Brain microvascular endothelial cell (primary cell): ENCODE results near the gene LSAMP.

ENCODE experiments used
- DNase-seq: peaks from one replicate; pipeline ENCODE4 v3.0.0-alpha.2; 2020
- H3K27ac ChIP-seq: fragments of 250-450 bp; sonication (Bioruptor Pico); 2 replicates; pipeline ENCODE4 v1.5.1; 2020; ENCODE audit warnings: mild to moderate bottlenecking, moderate library complexity
- H3K27me3 ChIP-seq: fragments of 250-450 bp; sonication (Bioruptor Pico); replicated peaks from 2 replicates; pipeline ENCODE4 v1.5.1; 2020; ENCODE audit warnings: mild to moderate bottlenecking
- H3K36me3 ChIP-seq: fragments of 250-450 bp; sonication (Bioruptor Pico); replicated peaks from 2 replicates; pipeline ENCODE4 v1.5.1; 2020; ENCODE audit warnings: mild to moderate bottlenecking
- H3K4me3 ChIP-seq: 2 replicates; pipeline ENCODE4 v1.5.1; 2011; ENCODE audit warnings: low read depth, mild to moderate bottlenecking, control low read depth, low read length, moderate library complexity
- CTCF ChIP-seq: IDR thresholded peaks from 2 replicates; pipeline ENCODE4 v1.5.1; 2011; ENCODE audit warnings: low read depth, mild to moderate bottlenecking, moderate library complexity, low read length, control low read depth, inconsistent platforms; ENCODE audit errors: missing control alignments
- in situ Hi-C: cut with HindIII; loops from 2 replicates; pipeline ENCODE4 v1.10.0; 2017; ENCODE audit warnings: low sequenced_read_pairs, low pct_ligation_motif_present

Gene LSAMP

DNA sequence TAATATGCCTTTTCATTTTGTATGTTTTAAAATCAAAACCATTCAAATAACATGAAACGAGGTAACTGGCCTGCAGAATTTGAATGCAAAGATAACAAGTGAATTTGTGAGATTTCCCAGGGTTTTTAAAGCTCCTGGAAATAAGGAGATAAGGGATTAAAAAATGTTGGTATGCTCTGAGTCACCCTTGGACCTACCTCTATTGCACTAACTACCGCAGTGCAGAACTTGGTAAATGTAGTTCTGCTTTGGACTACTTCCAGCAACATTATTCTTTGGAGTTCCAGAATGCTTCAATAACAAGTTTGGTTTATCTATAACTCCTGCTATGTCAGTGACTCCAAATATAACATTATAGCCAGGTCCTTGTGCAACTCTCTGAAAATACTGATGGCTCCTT, 620.2 kb downstream of the LSAMP start:
- peak; percentile 57 for DNase-seq
- no peak for TF ChIP-seq CTCF
- in situ Hi-C loops: no loop called here
- Histone ChIP-seq H3K36me3 (no peaks in the 10 kb centered on the region), H3K27me3 (no peaks in the 10 kb centered on the region), H3K4me3 (no peak overlapping the region), H3K27ac (no peak overlapping the region)

- H3K27me3 ChIP-seq: no peaks in the 10 kb centered on the region
- no peak overlapping the region for H3K4me3 ChIP-seq
- no peak overlapping the region for H3K27ac ChIP-seq
- in situ Hi-C loops: loop anchor here (25.0 kb wide), 1 partner anchor 611 kb away; no protein-coding TSS in a partner anchor
- TF ChIP-seq CTCF: no peak
- no peak for DNase-seq
- no peaks in the 10 kb centered on the region for H3K36me3 ChIP-seq
These were observed 622.2 kb downstream of the LSAMP start for GRCh38 chr3:115823083-115823482.

GRCh38 chr3:115822579-115822978, 622.7 kb downstream of the LSAMP start:
- in situ Hi-C loops: loop anchor here (25.0 kb wide), 1 partner anchor 610 kb away; no protein-coding TSS in a partner anchor

GRCh38 chr3:115819785-115820384, 625.4 kb downstream of the LSAMP start:
- in situ Hi-C loops: loop anchor here (25.0 kb wide), 1 partner anchor 608 kb away; no protein-coding TSS in a partner anchor
- peak; percentile 93 for TF ChIP-seq CTCF
- Histone ChIP-seq H3K36me3 (no peaks in the 10 kb centered on the region), H3K27ac (no peak overlapping the region), H3K27me3 (no peaks in the 10 kb centered on the region), H3K4me3 (no peak overlapping the region)
- DNase-seq: peak; percentile 81

More at GRCh38 chr3:115822579-115822978, 622.7 kb downstream of the LSAMP start:
- no peak overlapping the region for H3K27ac ChIP-seq
- H3K27me3 ChIP-seq: no peaks in the 10 kb centered on the region
- H3K4me3 ChIP-seq: no peak overlapping the region
- no peak for TF ChIP-seq CTCF
- no peak for DNase-seq
- no peaks in the 10 kb centered on the region for H3K36me3 ChIP-seq

DNA sequence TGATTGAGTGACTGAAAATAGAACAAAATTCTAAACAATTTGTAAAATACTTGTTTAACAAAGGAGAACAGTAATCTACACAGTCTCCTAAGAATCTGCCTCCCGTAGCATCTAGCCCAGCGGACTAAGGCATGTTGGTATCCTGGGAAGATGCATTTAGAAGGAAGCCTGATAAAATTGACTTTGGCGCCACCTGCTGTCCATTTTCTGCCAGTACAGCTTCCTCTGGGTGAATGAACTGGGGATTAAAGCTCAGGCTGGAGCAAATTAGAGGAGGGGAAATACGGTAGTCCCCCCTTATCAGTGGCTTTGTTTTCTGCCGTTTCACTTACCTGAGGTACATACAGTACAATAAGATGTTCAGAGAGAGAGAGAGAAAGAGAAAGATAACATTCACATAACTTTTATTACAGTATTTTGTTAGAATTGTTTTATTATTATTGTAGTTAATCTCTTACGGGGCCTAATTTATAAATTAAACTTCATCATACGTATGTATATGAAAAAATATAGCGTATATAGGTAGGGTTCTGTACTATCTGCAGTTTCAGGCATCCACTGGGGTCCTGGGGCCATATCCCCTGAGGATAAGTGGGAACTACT, 630.4 kb downstream of the LSAMP start:
- DNase-seq: peak; percentile 83
- H3K27ac ChIP-seq: no peak overlapping the region
- in situ Hi-C loops: loop anchor here (25.0 kb wide), 1 partner anchor 603 kb away; no protein-coding TSS in a partner anchor
- TF ChIP-seq CTCF: peak; percentile 87
- no peaks in the 10 kb centered on the region for H3K27me3 ChIP-seq
- H3K36me3 ChIP-seq: no peaks in the 10 kb centered on the region
- H3K4me3 ChIP-seq: no peak overlapping the region
